ENCODE data around the gene RAVER1.

RAVER1 gene

DNA sequence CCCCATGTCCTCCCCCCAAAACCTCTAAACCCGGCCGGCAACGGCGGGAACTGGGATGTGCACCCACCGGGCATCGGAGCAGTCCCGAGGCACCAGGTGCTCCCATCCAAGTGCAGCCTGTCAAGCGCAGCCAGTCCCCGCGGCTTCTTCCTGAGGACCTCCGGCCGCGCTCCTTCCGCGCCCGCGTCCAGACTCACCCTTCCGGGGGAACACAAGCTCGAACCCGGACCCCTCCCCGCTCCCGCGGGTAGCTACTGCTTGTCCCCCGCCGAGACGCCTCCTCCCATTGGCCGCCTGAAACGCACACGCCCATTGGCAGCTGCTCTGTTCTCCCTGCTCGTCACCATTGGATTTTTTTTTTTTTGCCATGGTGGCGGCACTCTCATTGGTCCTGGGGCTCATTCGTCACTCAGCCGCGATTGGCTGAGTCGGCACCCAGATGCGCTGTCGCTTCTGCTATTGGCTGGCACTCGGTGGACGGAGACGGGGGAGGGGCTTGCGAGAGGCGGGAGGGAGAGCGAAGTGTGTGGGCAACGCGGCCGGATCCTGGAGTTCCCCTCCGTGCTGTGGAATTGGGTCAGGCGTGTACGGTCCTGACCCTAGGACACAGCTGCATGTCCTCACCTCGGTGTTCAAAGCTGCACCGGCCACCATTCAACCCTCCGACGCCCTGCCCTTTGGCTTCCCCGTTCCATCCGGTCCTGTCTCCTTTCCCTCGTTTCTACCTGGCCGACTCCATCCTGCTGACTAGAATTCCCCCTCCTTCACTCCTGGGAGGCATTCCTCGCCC lies 47.2 kb upstream of the RAVER1 start, which contains the start of gene TYK2 (continued):
- TF ChIP-seq ZBTB48 (tag by site-specific recombination; IDR thresholded peaks at IDR 0.05) (peak; percentile 35; the same call in 1 of the 2 replicates), TCF7L2 (IDR thresholded peaks at IDR 0.05; ENCODE audit: borderline replicate concordance, low read depth, low read length) (no peak), ZBTB21 (tag by site-specific recombination; IDR thresholded peaks at IDR 0.05) (peak; percentile 25; the same call in 1 of the 2 replicates), ZNF202 (tag by site-specific recombination; IDR thresholded peaks at IDR 0.05; ENCODE audit: borderline replicate concordance) (no peak), ZNF843 (tag by site-specific recombination; IDR thresholded peaks at IDR 0.05) (peak; percentile 47; the same call in 1 of the 2 replicates), ZNF24 (tag by site-specific recombination; IDR thresholded peaks at IDR 0.05) (peak; percentile 27), ZNF768 (tag by site-specific recombination; IDR thresholded peaks at IDR 0.05) (no peak; the same call in 1 of the 2 replicates), ZNF624 (tag by site-specific recombination; IDR thresholded peaks at IDR 0.05) (no peak), ZNF514 (tag by site-specific recombination; IDR thresholded peaks at IDR 0.05) (no peak), ZEB2 (tag by site-specific recombination; IDR thresholded peaks at IDR 0.05) (peak; percentile 80), KLF16 (tag by site-specific recombination; IDR thresholded peaks at IDR 0.05) (peak; percentile 84), ZFHX2 (tag by site-specific recombination; conservative IDR thresholded peaks at IDR 0.05) (peak; percentile 87), ZNF549 (tag by site-specific recombination; IDR thresholded peaks at IDR 0.05) (no peak), SALL2 (tag by site-specific recombination; IDR thresholded peaks at IDR 0.05; ENCODE audit: borderline replicate concordance) (no peak), TRIM28 (IDR thresholded peaks at IDR 0.05; ENCODE audit: borderline replicate concordance, low read length) (0 out of 2 replicates have a peak, but pooled peaks have one; percentile 11), KLF7 (tag by site-specific recombination; IDR thresholded peaks at IDR 0.05; ENCODE audit: borderline replicate concordance) (peak; percentile 25; the same call in 1 of the 2 replicates), ZNF214 (tag by site-specific recombination; IDR thresholded peaks at IDR 0.05; ENCODE audit: borderline replicate concordance) (no peak), ZNF2 (tag by site-specific recombination; IDR thresholded peaks at IDR 0.05) (peak; percentile 28; the same call in 1 of the 2 replicates)
- TF ChIP-seq, protein P1, sequence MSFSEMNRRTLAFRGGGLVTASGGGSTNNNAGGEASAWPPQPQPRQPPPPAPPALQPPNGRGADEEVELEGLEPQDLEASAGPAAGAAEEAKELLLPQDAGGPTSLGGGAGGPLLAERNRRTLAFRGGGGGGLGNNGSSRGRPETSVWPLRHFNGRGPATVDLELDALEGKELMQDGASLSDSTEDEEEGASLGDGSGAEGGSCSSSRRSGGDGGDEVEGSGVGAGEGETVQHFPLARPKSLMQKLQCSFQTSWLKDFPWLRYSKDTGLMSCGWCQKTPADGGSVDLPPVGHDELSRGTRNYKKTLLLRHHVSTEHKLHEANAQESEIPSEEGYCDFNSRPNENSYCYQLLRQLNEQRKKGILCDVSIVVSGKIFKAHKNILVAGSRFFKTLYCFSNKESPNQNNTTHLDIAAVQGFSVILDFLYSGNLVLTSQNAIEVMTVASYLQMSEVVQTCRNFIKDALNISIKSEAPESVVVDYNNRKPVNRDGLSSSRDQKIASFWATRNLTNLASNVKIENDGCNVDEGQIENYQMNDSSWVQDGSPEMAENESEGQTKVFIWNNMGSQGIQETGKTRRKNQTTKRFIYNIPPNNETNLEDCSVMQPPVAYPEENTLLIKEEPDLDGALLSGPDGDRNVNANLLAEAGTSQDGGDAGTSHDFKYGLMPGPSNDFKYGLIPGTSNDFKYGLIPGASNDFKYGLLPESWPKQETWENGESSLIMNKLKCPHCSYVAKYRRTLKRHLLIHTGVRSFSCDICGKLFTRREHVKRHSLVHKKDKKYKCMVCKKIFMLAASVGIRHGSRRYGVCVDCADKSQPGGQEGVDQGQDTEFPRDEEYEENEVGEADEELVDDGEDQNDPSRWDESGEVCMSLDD (tag by site-specific recombination; IDR thresholded peaks at IDR 0.05) = peak; percentile 84
- TF ChIP-seq, protein P2, sequence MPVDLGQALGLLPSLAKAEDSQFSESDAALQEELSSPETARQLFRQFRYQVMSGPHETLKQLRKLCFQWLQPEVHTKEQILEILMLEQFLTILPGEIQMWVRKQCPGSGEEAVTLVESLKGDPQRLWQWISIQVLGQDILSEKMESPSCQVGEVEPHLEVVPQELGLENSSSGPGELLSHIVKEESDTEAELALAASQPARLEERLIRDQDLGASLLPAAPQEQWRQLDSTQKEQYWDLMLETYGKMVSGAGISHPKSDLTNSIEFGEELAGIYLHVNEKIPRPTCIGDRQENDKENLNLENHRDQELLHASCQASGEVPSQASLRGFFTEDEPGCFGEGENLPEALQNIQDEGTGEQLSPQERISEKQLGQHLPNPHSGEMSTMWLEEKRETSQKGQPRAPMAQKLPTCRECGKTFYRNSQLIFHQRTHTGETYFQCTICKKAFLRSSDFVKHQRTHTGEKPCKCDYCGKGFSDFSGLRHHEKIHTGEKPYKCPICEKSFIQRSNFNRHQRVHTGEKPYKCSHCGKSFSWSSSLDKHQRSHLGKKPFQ (tag by site-specific recombination; IDR thresholded peaks at IDR 0.05) = no peak
- TF ChIP-seq, protein P3, sequence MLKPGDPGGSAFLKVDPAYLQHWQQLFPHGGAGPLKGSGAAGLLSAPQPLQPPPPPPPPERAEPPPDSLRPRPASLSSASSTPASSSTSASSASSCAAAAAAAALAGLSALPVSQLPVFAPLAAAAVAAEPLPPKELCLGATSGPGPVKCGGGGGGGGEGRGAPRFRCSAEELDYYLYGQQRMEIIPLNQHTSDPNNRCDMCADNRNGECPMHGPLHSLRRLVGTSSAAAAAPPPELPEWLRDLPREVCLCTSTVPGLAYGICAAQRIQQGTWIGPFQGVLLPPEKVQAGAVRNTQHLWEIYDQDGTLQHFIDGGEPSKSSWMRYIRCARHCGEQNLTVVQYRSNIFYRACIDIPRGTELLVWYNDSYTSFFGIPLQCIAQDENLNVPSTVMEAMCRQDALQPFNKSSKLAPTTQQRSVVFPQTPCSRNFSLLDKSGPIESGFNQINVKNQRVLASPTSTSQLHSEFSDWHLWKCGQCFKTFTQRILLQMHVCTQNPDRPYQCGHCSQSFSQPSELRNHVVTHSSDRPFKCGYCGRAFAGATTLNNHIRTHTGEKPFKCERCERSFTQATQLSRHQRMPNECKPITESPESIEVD (tag by site-specific recombination; IDR thresholded peaks at IDR 0.05) = no peak
- TF ChIP-seq, protein P4, sequence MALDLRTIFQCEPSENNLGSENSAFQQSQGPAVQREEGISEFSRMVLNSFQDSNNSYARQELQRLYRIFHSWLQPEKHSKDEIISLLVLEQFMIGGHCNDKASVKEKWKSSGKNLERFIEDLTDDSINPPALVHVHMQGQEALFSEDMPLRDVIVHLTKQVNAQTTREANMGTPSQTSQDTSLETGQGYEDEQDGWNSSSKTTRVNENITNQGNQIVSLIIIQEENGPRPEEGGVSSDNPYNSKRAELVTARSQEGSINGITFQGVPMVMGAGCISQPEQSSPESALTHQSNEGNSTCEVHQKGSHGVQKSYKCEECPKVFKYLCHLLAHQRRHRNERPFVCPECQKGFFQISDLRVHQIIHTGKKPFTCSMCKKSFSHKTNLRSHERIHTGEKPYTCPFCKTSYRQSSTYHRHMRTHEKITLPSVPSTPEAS (tag by site-specific recombination; IDR thresholded peaks at IDR 0.05) = no peak
- TF ChIP-seq, protein P5, sequence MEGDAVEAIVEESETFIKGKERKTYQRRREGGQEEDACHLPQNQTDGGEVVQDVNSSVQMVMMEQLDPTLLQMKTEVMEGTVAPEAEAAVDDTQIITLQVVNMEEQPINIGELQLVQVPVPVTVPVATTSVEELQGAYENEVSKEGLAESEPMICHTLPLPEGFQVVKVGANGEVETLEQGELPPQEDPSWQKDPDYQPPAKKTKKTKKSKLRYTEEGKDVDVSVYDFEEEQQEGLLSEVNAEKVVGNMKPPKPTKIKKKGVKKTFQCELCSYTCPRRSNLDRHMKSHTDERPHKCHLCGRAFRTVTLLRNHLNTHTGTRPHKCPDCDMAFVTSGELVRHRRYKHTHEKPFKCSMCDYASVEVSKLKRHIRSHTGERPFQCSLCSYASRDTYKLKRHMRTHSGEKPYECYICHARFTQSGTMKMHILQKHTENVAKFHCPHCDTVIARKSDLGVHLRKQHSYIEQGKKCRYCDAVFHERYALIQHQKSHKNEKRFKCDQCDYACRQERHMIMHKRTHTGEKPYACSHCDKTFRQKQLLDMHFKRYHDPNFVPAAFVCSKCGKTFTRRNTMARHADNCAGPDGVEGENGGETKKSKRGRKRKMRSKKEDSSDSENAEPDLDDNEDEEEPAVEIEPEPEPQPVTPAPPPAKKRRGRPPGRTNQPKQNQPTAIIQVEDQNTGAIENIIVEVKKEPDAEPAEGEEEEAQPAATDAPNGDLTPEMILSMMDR (tag by site-specific recombination; IDR thresholded peaks at IDR 0.05) = no peak
- TF ChIP-seq, protein P6, sequence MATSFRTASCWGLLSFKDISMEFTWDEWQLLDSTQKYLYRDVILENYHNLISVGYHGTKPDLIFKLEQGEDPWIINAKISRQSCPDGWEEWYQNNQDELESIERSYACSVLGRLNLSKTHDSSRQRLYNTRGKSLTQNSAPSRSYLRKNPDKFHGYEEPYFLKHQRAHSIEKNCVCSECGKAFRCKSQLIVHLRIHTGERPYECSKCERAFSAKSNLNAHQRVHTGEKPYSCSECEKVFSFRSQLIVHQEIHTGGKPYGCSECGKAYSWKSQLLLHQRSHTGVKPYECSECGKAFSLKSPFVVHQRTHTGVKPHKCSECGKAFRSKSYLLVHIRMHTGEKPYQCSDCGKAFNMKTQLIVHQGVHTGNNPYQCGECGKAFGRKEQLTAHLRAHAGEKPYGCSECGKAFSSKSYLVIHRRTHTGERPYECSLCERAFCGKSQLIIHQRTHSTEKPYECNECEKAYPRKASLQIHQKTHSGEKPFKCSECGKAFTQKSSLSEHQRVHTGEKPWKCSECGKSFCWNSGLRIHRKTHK (tag by site-specific recombination; IDR thresholded peaks at IDR 0.05) = no peak
- TF ChIP-seq, protein P7, sequence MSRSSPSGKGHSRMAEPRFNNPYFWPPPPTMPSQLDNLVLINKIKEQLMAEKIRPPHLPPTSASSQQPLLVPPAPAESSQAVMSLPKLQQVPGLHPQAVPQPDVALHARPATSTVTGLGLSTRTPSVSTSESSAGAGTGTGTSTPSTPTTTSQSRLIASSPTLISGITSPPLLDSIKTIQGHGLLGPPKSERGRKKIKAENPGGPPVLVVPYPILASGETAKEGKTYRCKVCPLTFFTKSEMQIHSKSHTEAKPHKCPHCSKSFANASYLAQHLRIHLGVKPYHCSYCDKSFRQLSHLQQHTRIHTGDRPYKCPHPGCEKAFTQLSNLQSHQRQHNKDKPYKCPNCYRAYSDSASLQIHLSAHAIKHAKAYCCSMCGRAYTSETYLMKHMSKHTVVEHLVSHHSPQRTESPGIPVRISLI (tag by site-specific recombination; IDR thresholded peaks at IDR 0.05) = peak; percentile 100

All from HEK293 (cell line).